Esophagus muscularis mucosa (tissue), 4 donors: Measurements from ENCODE around the gene AP3S1. TPM values are rescaled to one million over a fixed set of nuclear protein-coding genes. Genes with fewer than 3 reads are reported as not detected.

Source experiments
- DNase-seq: peaks from one replicate; pipeline ENCODE4 v3.0.0-alpha.2; 2017; ENCODE audit errors: extremely low spot score
- H3K27ac ChIP-seq, 4 donors: fragments of 200-600 bp; sonication (generic); replicated peaks in 1 of 4; 1 replicate in 3 of 4; 2 replicates in 1 of 4; pipeline ENCODE4 v1.5.1; 2016 to 2019; ENCODE audit warnings: mild to moderate bottlenecking in 1 of 4
- H3K27me3 ChIP-seq, 4 donors: fragments of 200-600 bp; sonication (generic); one replicate each; pipeline versions ENCODE4 v1.5.1 to v1.6.0; 2016 to 2019
- H3K36me3 ChIP-seq, 4 donors: fragments of 200-600 bp; sonication (generic); one replicate each; pipeline ENCODE4 v1.5.1; 2016 to 2019
- H3K4me1 ChIP-seq, 4 donors: fragments of 200-600 bp; sonication (generic); one replicate each; pipeline ENCODE4 v1.5.1; 2016 to 2019
- H3K4me3 ChIP-seq, 4 donors: fragments of 200-600 bp; sonication (generic); 1 replicate in 2 of 4; 2 replicates in 2 of 4; pipeline ENCODE4 v1.5.1; 2016 to 2019; ENCODE audit warnings: mild to moderate bottlenecking in 4 of 4, moderate library complexity in 1 of 4
- H3K9me3 ChIP-seq, 4 donors: fragments of 200-600 bp; sonication (generic); 1 replicate in 3 of 4; 2 replicates in 1 of 4; pipeline ENCODE4 v1.5.1; 2016 to 2019
- EP300 ChIP-seq: sonication (generic); formaldehyde crosslinking; IDR thresholded peaks from one replicate; pipeline ENCODE4 v1.6.1; 2017; ENCODE audit warnings: antibody characterized with exemption
- POLR2A ChIP-seq: fragments of 450-650 bp; IDR thresholded peaks from one replicate; pipeline ENCODE4 v1.6.1; 2017; ENCODE audit warnings: antibody characterized with exemption, moderate library complexity, mild to moderate bottlenecking, low read depth
- POLR2AphosphoS5 ChIP-seq, 2 donors: sonication (generic); formaldehyde crosslinking; IDR thresholded peaks; one replicate each; pipeline ENCODE4 v1.6.1; 2017; ENCODE audit warnings: antibody characterized with exemption in 2 of 2
- WGBS: methylation state at CpG from one replicate; pipeline ENCODE4 v1.1.5; 2018; 5-methylcytosine and 5-hydroxymethylcytosine counted together
- intact Hi-C: fragments of 100-400 bp; cut with DNase I; formaldehyde crosslinking; loops from one replicate; pipeline ENCODE4 v1.15.1; 2023
- total RNA-seq, 4 donors: library from RNA; depleted of rRNA; stranded (reverse); fragments of >200 nt; gene quantifications; one replicate each; pipeline versions ENCODE4 v1.1.0 to v1.2.1, GENCODE V29; 2016
- TF ChIP-seq, protein P1 (sequence below), 3 experiments: fragments of 200-600 bp in 2 of 3; fragments of 450-650 bp in 1 of 3; sonication (generic) in 2 of 3; IDR thresholded peaks; one replicate each; pipeline ENCODE4 v1.5.1; 2017 to 2019; ENCODE audit warnings: antibody characterized with exemption in 3 of 3, mild to moderate bottlenecking in 2 of 3, moderate library complexity in 1 of 3

Gene AP3S1
- 10 to 100 TPM; 44.2 to 74.2 (median 58.9) TPM for total RNA-seq

DNA sequence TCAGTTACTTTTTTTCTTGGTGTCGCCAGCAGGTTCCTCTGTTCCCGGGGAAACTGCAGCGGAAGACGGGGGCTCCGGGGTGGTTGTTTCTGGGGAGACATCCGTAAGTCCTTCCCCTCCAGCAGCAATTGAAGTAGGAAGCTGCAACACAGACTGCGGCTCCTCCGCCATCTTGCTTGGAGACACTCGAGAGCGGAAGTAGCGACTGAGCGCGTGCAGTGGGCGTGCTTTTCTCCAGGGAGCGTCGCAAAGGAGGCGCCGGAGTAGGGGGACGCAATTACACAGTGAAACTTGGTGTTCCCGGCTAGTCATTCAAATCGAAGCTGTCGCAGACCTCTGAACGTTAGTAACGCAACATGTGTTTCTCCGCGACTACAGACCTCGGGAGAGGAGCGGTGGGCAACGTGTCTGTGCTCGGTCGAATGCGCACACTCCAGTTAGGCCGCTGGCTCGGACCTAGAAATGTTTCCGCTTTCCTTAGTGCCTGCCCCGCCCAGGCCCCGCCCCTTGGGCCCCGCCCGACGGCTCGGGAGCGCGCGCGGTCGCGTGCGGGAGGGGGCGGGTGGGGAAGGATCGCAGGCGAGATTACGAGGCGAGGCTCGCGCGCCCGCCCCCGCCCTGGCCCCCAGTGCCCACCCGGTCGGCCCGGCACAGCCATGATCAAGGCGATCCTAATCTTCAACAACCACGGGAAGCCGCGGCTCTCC is at the start of gene AP3S1, which contains the start of gene ATG12:
Gene AP3S1 (plus strand): TSS at position 554 of the 707 bp plus-strand sequence. CDS start 103 bp downstream, at position 657.
Gene ATG12 (minus strand): TSS at position 184 of the 707 bp plus-strand sequence. CDS start 13 bp downstream, at position 171.
- peaks cover 45 to 74% (median 67%) of the 10 kb centered on the region in 4 donors for H3K4me1 ChIP-seq
- WGBS, result 0% methylated on average over 6 of the region's 65 CpGs
- H3K9me3 ChIP-seq, result no peaks in the 10 kb centered on the region
- H3K27me3 ChIP-seq, result no peaks in the 10 kb centered on the region
- intact Hi-C loops, result loop anchor here (10.0 kb wide), 1 partner anchor 223 kb away; no protein-coding TSS in a partner anchor
- H3K36me3 ChIP-seq, result peaks cover 8 to 11% (median 10%) of the 10 kb centered on the region in 4 donors
- peak within 1 kb of the TSS; percentile 78 to 95 (median 90) for H3K4me3 ChIP-seq
- peak; percentile 98 for DNase-seq
- H3K27ac ChIP-seq, result peak within 1 kb of the TSS; percentile 94 to 99 (median 96)
- TF ChIP-seq POLR2AphosphoS5 (IDR thresholded peaks at IDR 0.05) (peak; percentile 92 to 94), POLR2A (peak; percentile 66), EP300 (no peak)
- TF ChIP-seq, protein P1, sequence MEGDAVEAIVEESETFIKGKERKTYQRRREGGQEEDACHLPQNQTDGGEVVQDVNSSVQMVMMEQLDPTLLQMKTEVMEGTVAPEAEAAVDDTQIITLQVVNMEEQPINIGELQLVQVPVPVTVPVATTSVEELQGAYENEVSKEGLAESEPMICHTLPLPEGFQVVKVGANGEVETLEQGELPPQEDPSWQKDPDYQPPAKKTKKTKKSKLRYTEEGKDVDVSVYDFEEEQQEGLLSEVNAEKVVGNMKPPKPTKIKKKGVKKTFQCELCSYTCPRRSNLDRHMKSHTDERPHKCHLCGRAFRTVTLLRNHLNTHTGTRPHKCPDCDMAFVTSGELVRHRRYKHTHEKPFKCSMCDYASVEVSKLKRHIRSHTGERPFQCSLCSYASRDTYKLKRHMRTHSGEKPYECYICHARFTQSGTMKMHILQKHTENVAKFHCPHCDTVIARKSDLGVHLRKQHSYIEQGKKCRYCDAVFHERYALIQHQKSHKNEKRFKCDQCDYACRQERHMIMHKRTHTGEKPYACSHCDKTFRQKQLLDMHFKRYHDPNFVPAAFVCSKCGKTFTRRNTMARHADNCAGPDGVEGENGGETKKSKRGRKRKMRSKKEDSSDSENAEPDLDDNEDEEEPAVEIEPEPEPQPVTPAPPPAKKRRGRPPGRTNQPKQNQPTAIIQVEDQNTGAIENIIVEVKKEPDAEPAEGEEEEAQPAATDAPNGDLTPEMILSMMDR (IDR thresholded peaks at IDR 0.05), result no peak

DNA sequence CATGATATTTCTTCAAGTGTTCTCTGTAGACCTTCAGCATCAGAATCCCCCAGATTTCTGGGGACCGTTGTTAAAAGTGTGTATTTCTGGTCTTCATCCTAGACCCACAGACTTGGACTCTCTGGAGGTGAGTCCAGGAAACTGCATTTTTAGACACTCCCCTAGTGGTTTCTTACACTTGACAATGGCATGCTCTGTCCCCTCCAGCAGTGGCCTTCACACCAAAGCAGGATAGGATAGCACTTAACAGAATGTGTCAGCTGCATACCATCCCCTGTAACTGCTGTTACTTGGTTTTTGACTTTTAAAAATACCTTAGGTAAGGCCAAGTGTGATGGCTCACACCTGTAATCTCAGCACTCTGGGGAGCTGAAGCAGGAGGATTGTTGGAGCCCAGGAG is 46.0 kb upstream of the AP3S1 start:
- 93% methylated on average over 1 of the region's 1 CpG for WGBS
- Histone ChIP-seq H3K9me3 (no peaks in the 10 kb centered on the region), H3K36me3 (no peaks in the 10 kb centered on the region), H3K27me3 (no peaks in the 10 kb centered on the region), H3K4me3 (no peak overlapping the region), H3K27ac (no peak overlapping the region), H3K4me1 (no peaks in the 10 kb centered on the region)
- intact Hi-C loops, result no loop called here
- no peak for TF ChIP-seq EP300
- no peak for TF ChIP-seq POLR2A
- TF ChIP-seq POLR2AphosphoS5 (IDR thresholded peaks at IDR 0.05), result no peak
- TF ChIP-seq, protein P1 (IDR thresholded peaks at IDR 0.05), result no peak
- DNase-seq, result no peak

DNA sequence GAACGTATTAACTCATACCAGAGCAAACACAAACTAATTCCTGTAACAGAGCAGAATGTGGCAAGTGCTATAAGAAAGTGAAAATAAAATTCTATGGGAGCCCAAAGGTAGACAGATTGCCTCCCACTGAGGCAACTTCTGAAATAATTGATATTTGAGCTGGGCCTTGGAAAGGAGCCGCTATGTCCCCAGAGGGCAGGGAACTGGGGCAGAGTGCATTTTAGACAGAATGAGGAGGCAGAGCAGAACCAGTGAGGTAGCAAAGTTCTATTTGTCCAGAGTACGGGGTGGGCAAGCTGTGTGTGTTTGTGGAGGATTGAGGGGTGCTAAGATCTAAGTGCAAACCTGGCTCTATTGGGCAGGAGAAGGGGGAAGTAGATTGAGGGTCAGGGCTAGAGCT is 45.1 kb upstream of the AP3S1 start:
- TF ChIP-seq, protein P1 (IDR thresholded peaks at IDR 0.05), result no peak
- no peak for TF ChIP-seq POLR2A
- no peak for TF ChIP-seq EP300
- TF ChIP-seq POLR2AphosphoS5 (IDR thresholded peaks at IDR 0.05), result no peak
- Histone ChIP-seq H3K27me3 (no peaks in the 10 kb centered on the region), H3K4me1 (no peaks in the 10 kb centered on the region), H3K27ac (no peak overlapping the region), H3K4me3 (no peak overlapping the region), H3K36me3 (no peaks in the 10 kb centered on the region), H3K9me3 (no peaks in the 10 kb centered on the region)
- intact Hi-C loops, result no loop called here
- 92% methylated on average over 3 of the region's 3 CpGs for WGBS
- DNase-seq, result no peak

DNA sequence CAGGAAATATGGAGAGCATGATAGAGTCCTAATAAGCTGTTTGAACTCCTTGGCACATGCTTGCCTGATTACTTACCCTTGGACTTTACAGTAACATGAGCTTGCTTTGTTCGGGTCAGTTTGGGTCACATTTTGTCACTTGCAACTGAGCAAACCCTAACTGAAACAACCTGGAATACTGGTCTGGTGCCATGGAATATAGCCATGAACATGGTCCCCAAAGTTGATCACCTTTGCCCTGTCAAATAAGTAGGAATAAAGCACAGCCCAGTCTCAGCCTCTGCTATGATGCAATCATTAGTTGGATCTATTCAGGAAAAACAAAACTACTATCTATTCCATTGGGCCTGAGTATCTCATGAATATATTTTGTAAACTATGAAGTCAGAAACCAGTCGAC is 43.5 kb upstream of the AP3S1 start:
- no peak for DNase-seq
- no peaks in the 10 kb centered on the region for H3K9me3 ChIP-seq
- TF ChIP-seq POLR2A (no peak), EP300 (no peak), POLR2AphosphoS5 (IDR thresholded peaks at IDR 0.05) (no peak)
- TF ChIP-seq, protein P1 (IDR thresholded peaks at IDR 0.05), result no peak
- H3K27me3 ChIP-seq, result no peaks in the 10 kb centered on the region
- no peak overlapping the region for H3K27ac ChIP-seq
- H3K36me3 ChIP-seq, result no peaks in the 10 kb centered on the region
- intact Hi-C loops, result no loop called here
- H3K4me3 ChIP-seq, result no peak overlapping the region
- H3K4me1 ChIP-seq, result no peaks in the 10 kb centered on the region
- WGBS, result 73% methylated on average over 2 of the region's 2 CpGs
